SK-N-DZ (cell line): ENCODE results near the gene TMEM191B. TPM values are rescaled to one million over a fixed set of nuclear protein-coding genes. Genes with fewer than 3 reads are reported as not detected.
"Not testable (repeated sequence)": the region's sequence is repeated elsewhere in the genome, so short reads cannot be mapped to it uniquely, and the experiment has no call there.

ENCODE experiments used
- DNase-seq: peaks from one replicate; pipeline ENCODE4 v3.0.0-alpha.2; 2015; ENCODE audit warnings: low spot score
- polyA plus RNA-seq, 2 experiments: library from polyadenylated mRNA; depleted of rRNA; stranded (reverse); fragments of >200 nt; gene quantifications; 2 replicates each; pipeline ENCODE4 v1.2.3, GENCODE V29; 2014

Gene TMEM191B
- not detected in 2 replicates for polyA plus RNA-seq (2014; cell fraction: cytosol; rRNA removed)
- polyA plus RNA-seq (2014; cell fraction: nucleus; rRNA removed) = 3.5 and 8.4 TPM in 2 replicates

GRCh38 chr22:18527752-18528596 lies at the start of gene TMEM191B:
Gene TMEM191B (plus strand): TSS chr22:18527802. CDS start chr22:18527981, 179 bp downstream.
- DNase-seq = not testable (repeated sequence)

DNA sequence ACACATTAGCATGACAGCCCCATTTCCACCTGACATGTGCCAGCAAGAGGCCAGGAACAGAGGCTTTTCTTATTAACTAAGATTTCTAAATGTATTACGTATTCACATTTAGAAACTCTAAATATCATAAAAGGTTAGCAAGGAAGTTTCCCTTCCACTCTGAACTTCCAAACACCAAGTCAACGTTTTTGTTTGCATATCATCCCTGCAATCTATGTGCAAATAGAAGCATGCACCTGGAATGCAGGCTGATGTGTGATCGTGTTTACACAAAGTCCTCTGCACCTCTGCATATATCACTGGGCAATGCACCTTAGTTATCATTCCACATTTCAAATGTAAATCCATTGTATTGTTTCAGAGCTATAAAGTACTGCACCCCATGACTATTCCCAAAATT lies 31.4 kb upstream of the TMEM191B start:
- not testable (repeated sequence) for DNase-seq

GRCh38 chr22:18511327-18511726 lies 16.3 kb upstream of the TMEM191B start:
- peak; percentile 0 for DNase-seq

GRCh38 chr22:18512378-18512777 lies 15.2 kb upstream of the TMEM191B start:
- not testable (repeated sequence) for DNase-seq

- not testable (repeated sequence) for DNase-seq
These were observed 14.1 kb upstream of the TMEM191B start for GRCh38 chr22:18513454-18513853.

- DNase-seq = not testable (repeated sequence)
These were observed 9.5 kb upstream of the TMEM191B start, which contains the start of gene GGTLC3 for GRCh38 chr22:18518061-18518460. Gene GGTLC3 (minus strand): TSS chr22:18518161. CDS start chr22:18517897, 264 bp downstream.

- DNase-seq = not testable (repeated sequence)
These were observed 4.8 kb upstream of the TMEM191B start for GRCh38 chr22:18522762-18523161.

- not testable (repeated sequence) for DNase-seq
These were observed 4.3 kb upstream of the TMEM191B start for GRCh38 chr22:18523328-18523727.

DNA sequence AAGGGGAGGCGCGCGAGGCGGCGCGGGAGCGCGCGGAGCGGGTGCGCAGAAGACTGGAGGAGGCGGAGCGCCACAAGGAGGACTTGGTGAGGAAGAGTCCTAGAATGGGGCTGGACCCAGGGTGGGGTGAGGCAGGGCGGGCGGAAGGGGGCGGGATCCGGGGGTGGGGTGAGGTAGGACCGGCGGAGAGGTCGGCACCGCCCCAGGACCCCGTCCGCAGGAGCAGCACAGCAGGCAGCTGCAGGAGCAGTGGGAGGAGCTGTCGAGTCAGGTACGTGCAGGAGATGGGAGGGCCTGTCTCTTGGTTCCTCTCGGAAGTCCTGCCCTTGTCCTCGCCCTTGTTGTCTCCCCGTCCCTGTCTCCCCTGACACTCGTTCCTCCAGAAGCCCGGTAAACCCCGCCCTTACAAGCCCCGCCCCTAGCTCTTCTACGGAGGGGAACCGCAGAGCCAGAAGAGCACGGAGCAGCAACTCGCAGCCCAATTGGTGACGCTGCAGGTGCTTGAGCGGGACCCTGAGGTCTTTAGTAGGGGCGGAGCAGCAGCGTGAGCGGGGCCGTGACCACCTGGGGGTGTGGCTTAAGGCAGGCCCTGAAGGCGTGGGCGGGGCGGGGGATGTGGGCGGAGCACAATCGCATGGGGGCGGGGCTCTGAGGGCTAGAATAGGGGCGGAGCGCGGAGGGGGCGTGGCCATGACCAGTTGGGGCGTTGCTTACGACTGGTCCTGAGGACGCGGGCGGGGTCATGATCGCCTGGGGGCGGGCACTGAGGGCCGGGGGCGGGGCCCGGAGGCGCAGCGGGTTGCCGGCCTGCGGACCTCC lies 1.2 kb downstream of the TMEM191B start:
- DNase-seq = peak; percentile 57

- DNase-seq = not testable (repeated sequence)
These were observed 2.0 kb downstream of the TMEM191B start for GRCh38 chr22:18529416-18530145.

GRCh38 chr22:18533633-18534032 lies 6.0 kb downstream of the TMEM191B start:
- DNase-seq = not testable (repeated sequence)

- not testable (repeated sequence) for DNase-seq
These were observed 6.7 kb downstream of the TMEM191B start for GRCh38 chr22:18534315-18534714.

GRCh38 chr22:18539994-18540393 lies 12.4 kb downstream of the TMEM191B start:
- not testable (repeated sequence) for DNase-seq

GRCh38 chr22:18543400-18543799 lies 15.8 kb downstream of the TMEM191B start:
- DNase-seq = not testable (repeated sequence)

GRCh38 chr22:18544615-18545014 lies 17.0 kb downstream of the TMEM191B start:
- DNase-seq = not testable (repeated sequence)

DNA sequence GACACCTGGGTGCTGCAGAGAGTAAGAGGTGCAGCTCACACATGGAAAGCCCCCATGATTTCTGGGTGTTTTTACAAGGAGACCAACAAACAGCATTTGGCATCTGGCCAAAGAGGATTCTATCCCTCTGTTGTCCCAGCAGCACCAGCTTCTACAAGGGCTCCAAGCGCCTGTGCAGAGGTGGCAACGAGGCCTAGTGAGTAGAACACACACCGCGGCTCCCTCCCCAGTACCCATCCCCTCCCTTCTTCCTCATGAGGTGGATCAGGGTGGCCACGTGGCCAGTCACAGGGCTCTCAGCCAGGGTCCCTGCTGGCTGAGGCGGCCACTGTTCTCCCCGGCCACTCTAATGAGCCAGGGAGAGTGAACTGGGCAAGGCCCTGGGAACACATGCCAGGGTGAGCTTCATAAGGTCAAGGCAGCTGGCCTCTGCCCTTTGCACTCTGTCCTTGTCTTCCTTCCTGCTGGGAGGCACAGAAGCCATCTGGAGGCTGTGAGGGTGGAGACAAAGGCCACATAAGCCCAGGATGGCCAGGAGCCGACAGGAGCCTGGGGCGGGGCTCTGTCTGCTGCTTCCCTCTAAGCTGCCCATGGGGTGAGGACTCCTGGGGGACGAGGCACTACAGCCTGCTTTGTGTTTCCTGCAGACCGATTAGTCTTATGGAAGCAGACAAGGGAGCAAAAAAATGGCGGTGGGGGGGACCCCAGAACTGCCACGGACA lies 22.0 kb downstream of the TMEM191B start:
- DNase-seq = not testable (repeated sequence)

GRCh38 chr22:18551046-18551445 lies 23.4 kb downstream of the TMEM191B start:
- DNase-seq = not testable (repeated sequence)

- DNase-seq = not testable (repeated sequence)
These were observed 25.4 kb downstream of the TMEM191B start for GRCh38 chr22:18552839-18553597.
